CD4-positive, alpha-beta memory T cell (primary cell): ENCODE results near the gene DCST2. TPM values are rescaled to one million over a fixed set of nuclear protein-coding genes. Genes with fewer than 3 reads are reported as not detected.
"Not testable (repeated sequence)": the region's sequence is repeated elsewhere in the genome, so short reads cannot be mapped to it uniquely, and the experiment has no call there.

ENCODE experiments used
- CTCF ChIA-PET: fragments of 350-600 bp; sonication (Branson Sonifier 250); formaldehyde crosslinking; loops from one replicate; lab custom pipeline; 2021; ENCODE audit warnings: inconsistent platforms; ENCODE audit not compliant: partially characterized antibody; lab: Charles Lee
- POLR2A ChIA-PET: fragments of 350-600 bp; sonication (Branson Sonifier 250); formaldehyde crosslinking; loops from one replicate; lab custom pipeline; 2021; ENCODE audit not compliant: partially characterized antibody; lab: Charles Lee
- DNase-seq, 5 donors: peaks; one replicate each; pipeline versions ENCODE4 v3.0.0 to v3.0.0-alpha.2; 2020 to 2022; ENCODE audit warnings: mixed read lengths in 1 of 5
- H3K27ac ChIP-seq: one replicate; pipeline ENCODE4 v1.7.0; 2013; ENCODE audit warnings: low read depth, low read length
- H3K27me3 ChIP-seq: 2 replicates; pipeline ENCODE4 v1.7.0; 2013; ENCODE audit warnings: mild to moderate bottlenecking, low read length, moderate library complexity; ENCODE audit not compliant: insufficient read depth
- H3K36me3 ChIP-seq: 2 replicates; pipeline ENCODE4 v1.7.0; 2013; ENCODE audit warnings: mild to moderate bottlenecking, low read length, moderate library complexity; ENCODE audit not compliant: insufficient read depth
- H3K4me1 ChIP-seq: 2 replicates; pipeline ENCODE4 v1.7.0; 2013; ENCODE audit warnings: mild to moderate bottlenecking, low read length, moderate library complexity; ENCODE audit not compliant: insufficient read depth
- H3K4me3 ChIP-seq, 2 donors: one replicate each; pipeline ENCODE4 v1.7.0; 2013; ENCODE audit warnings: low read length in 2 of 2, mild to moderate bottlenecking in 1 of 2
- H3K9me3 ChIP-seq, 2 donors: one replicate each; pipeline ENCODE4 v1.7.0; 2013; ENCODE audit warnings: low read length in 2 of 2, control low read depth in 1 of 2; ENCODE audit not compliant: control insufficient read depth in 1 of 2
- H3K27ac Mint-ChIP-seq, 7 donors: one replicate each; pipeline ENCODE4 v1.8.0; 2020 to 2021; ENCODE audit warnings: mixed read lengths in 7 of 7, mild to moderate bottlenecking in 6 of 7, inconsistent platforms in 3 of 7, moderate library complexity in 3 of 7
- H3K27me3 Mint-ChIP-seq, 2 donors: one replicate each; pipeline ENCODE4 v1.8.0; 2020 to 2021; ENCODE audit warnings: mixed read lengths in 2 of 2
- H3K36me3 Mint-ChIP-seq, 2 donors: one replicate each; pipeline ENCODE4 v1.8.0; 2020 to 2021; ENCODE audit warnings: mixed read lengths in 2 of 2, inconsistent platforms in 1 of 2, mild to moderate bottlenecking in 1 of 2
- H3K4me1 Mint-ChIP-seq, 4 donors: one replicate each; pipeline ENCODE4 v1.8.0; 2020 to 2021; ENCODE audit warnings: mixed read lengths in 4 of 4, mild to moderate bottlenecking in 1 of 4
- H3K4me3 Mint-ChIP-seq, 8 donors: one replicate each; pipeline ENCODE4 v1.8.0; 2020 to 2021; ENCODE audit warnings: mixed read lengths in 8 of 8, mild to moderate bottlenecking in 7 of 8, moderate library complexity in 6 of 8, inconsistent platforms in 3 of 8
- H3K9me3 Mint-ChIP-seq, 8 donors: one replicate each; pipeline ENCODE4 v1.8.0; 2020 to 2021; ENCODE audit warnings: mixed read lengths in 8 of 8, mild to moderate bottlenecking in 5 of 8, inconsistent platforms in 3 of 8, moderate library complexity in 1 of 8
- intact Hi-C: fragments of 100-400 bp; cut with micrococcal nuclease; formaldehyde crosslinking; loops from one replicate; pipeline ENCODE4 v1.15.1; 2023
- polyA plus RNA-seq, 2 donors: library from polyadenylated mRNA; unstranded; fragments of 300-500 nt; fragmentation: Illumina TruSeq; gene quantifications; one replicate each; pipeline ENCODE4 v1.2.3, GENCODE V29; 2021
- total RNA-seq, 2 experiments: library from RNA; stranded (reverse); gene quantifications; one replicate each; pipeline ENCODE4 v1.2.3, GENCODE V29; 2021

Gene DCST2
- total and polyA plus RNA-seq, 4 experiments from 2014 or later: 4.0 to 4.1 TPM; not detected in 2

GRCh38 chr1:154996966-154997701 lies 36.4 kb downstream of the DCST2 start:
- Mint-ChIP-seq H3K27me3 (no peaks in the 10 kb centered on the region), H3K4me1 (peaks cover 20 to 36% (median 31%) of the 10 kb centered on the region in 4 donors), H3K36me3 (peaks cover 0 to 19% of the 10 kb centered on the region in 2 donors), H3K27ac (peak overlapping the region in 6 of 7 donors; percentile 33 to 90 (median 46)), H3K9me3 (peaks cover 0 to 3% (median 0%) of the 10 kb centered on the region in 8 donors), H3K4me3 (peak overlapping the region in 5 of 8 donors; percentile 21 to 69 (median 42))
- peaks cover 29% of the 10 kb centered on the region for H3K4me1 ChIP-seq
- H3K4me3 ChIP-seq: no peak overlapping the region
- DNase-seq: no peak
- POLR2A ChIA-PET: interaction anchor here (0.5 to 38.9 kb wide), 5 partner anchors 10 to 146 kb away, joined by 3 to 1543 read pairs (median 67); partner anchors contain the start of genes CKS1B, FLAD1, PBXIP1 and PYGO2
- CTCF ChIA-PET: interaction anchor here (1.0 to 16.3 kb wide), 8 partner anchors 9 to 88 kb away, joined by 3 to 381 read pairs (median 5); partner anchors contain the start of genes ADAM15, CKS1B and SHC1
- no peaks in the 10 kb centered on the region for H3K9me3 ChIP-seq
- no peak overlapping the region for H3K27ac ChIP-seq
- no peaks in the 10 kb centered on the region for H3K36me3 ChIP-seq
- no peaks in the 10 kb centered on the region for H3K27me3 ChIP-seq
- intact Hi-C loops: no loop called here

- peaks cover 29% of the 10 kb centered on the region for H3K4me1 ChIP-seq
- H3K9me3 ChIP-seq, H3K4me3 Mint-ChIP-seq, H3K27me3 ChIP-seq, H3K27ac Mint-ChIP-seq, H3K4me3 ChIP-seq, H3K36me3 ChIP-seq, intact Hi-C loops, H3K9me3 Mint-ChIP-seq, H3K27me3 Mint-ChIP-seq, H3K27ac ChIP-seq, DNase-seq: not testable (repeated sequence)
- Mint-ChIP-seq H3K4me1 (peaks cover 20 to 35% (median 29%) of the 10 kb centered on the region in 4 donors), H3K36me3 (peaks cover 0 to 15% of the 10 kb centered on the region in 2 donors)
- ChIA-PET POLR2A (interaction anchor here (0.8 to 38.9 kb wide), 4 partner anchors 9 to 25 kb away, joined by 3 to 1543 read pairs (median 36); partner anchors contain the start of genes CKS1B, FLAD1, PBXIP1 and PYGO2), CTCF (interaction anchor here (0.6 to 16.3 kb wide), 11 partner anchors 12 to 753 kb away, joined by 3 to 381 read pairs (median 3); partner anchors contain the start of genes ADAM15, FLAD1 and PYGO2)
These were observed 38.1 kb downstream of the DCST2 start for GRCh38 chr1:154995301-154995983.

- H3K36me3 Mint-ChIP-seq: peaks cover 4 to 18% of the 10 kb centered on the region in 2 donors
- H3K27ac Mint-ChIP-seq: peak overlapping the region in 2 of 7 donors; percentile 18 to 40
- CTCF ChIA-PET: interaction anchor here (0.6 to 16.3 kb wide), 6 partner anchors 11 to 188 kb away, joined by 3 to 381 read pairs (median 10); partner anchors contain the start of genes ADAM15, FLAD1 and PYGO2
- no peak overlapping the region for H3K4me3 Mint-ChIP-seq
- intact Hi-C loops: no loop called here
- no peaks in the 10 kb centered on the region for H3K9me3 ChIP-seq
- H3K27ac ChIP-seq: no peak overlapping the region
- POLR2A ChIA-PET: interaction anchor here (0.5 to 38.9 kb wide), 5 partner anchors 13 to 861 kb away, joined by 4 to 1543 read pairs (median 10); partner anchors contain the start of genes CKS1B, FLAD1, PBXIP1 and PMVK
- H3K9me3 Mint-ChIP-seq: peaks cover 0 to 3% (median 0%) of the 10 kb centered on the region in 8 donors
- H3K4me1 Mint-ChIP-seq: peaks cover 17 to 31% (median 25%) of the 10 kb centered on the region in 4 donors
- peaks cover 23% of the 10 kb centered on the region for H3K4me1 ChIP-seq
- H3K27me3 ChIP-seq: no peaks in the 10 kb centered on the region
- DNase-seq: no peak
- no peaks in the 10 kb centered on the region for H3K27me3 Mint-ChIP-seq
- H3K4me3 ChIP-seq: no peak overlapping the region
- H3K36me3 ChIP-seq: peaks cover 10% of the 10 kb centered on the region
These were observed 39.0 kb downstream of the DCST2 start for GRCh38 chr1:154994591-154994990.

GRCh38 chr1:154994269-154994587 lies 39.4 kb downstream of the DCST2 start:
- no peak overlapping the region for H3K27ac ChIP-seq
- CTCF ChIA-PET: interaction anchor here (0.9 to 16.3 kb wide), 8 partner anchors 10 to 57 kb away, joined by 3 to 381 read pairs (median 6); partner anchors contain the start of genes ADAM15, FLAD1, PBXIP1 and PYGO2
- peaks cover 8 to 22% of the 10 kb centered on the region in 2 donors for H3K36me3 Mint-ChIP-seq
- no peaks in the 10 kb centered on the region for H3K9me3 ChIP-seq
- no peak overlapping the region for H3K4me3 Mint-ChIP-seq
- intact Hi-C loops: no loop called here
- peak overlapping the region in 2 of 7 donors; percentile 29 to 40 for H3K27ac Mint-ChIP-seq
- H3K27me3 ChIP-seq: no peaks in the 10 kb centered on the region
- H3K9me3 Mint-ChIP-seq: peaks cover 0 to 3% (median 0%) of the 10 kb centered on the region in 8 donors
- H3K4me1 ChIP-seq: peaks cover 25% of the 10 kb centered on the region
- peaks cover 19 to 32% (median 25%) of the 10 kb centered on the region in 4 donors for H3K4me1 Mint-ChIP-seq
- H3K4me3 ChIP-seq: no peak overlapping the region
- POLR2A ChIA-PET: interaction anchor here (0.5 to 38.9 kb wide), 6 partner anchors 8 to 860 kb away, joined by 4 to 1543 read pairs (median 8); partner anchors contain the start of genes CKS1B, FLAD1, PBXIP1 and PMVK
- no peaks in the 10 kb centered on the region for H3K27me3 Mint-ChIP-seq
- no peak for DNase-seq
- H3K36me3 ChIP-seq: peaks cover 12% of the 10 kb centered on the region

GRCh38 chr1:154993572-154994268 lies 39.9 kb downstream of the DCST2 start, which contains the start of gene LENEP:
TSS of gene LENEP (plus strand) at chr1:154993586. CDS start at chr1:154993608, 22 bp downstream.
- Mint-ChIP-seq H3K4me3 (peak within 1 kb of the TSS in 1 of 8 donors; percentile 54), H3K4me1 (peaks cover 19 to 32% (median 25%) of the 10 kb centered on the region in 4 donors), H3K9me3 (peaks cover 0 to 3% (median 0%) of the 10 kb centered on the region in 8 donors), H3K27me3 (no peaks in the 10 kb centered on the region), H3K36me3 (peaks cover 12 to 27% of the 10 kb centered on the region in 2 donors), H3K27ac (peak within 1 kb of the TSS in 3 of 7 donors; percentile 29 to 47 (median 40))
- H3K27ac ChIP-seq: no peak within 1 kb of the TSS
- H3K4me1 ChIP-seq: peaks cover 24% of the 10 kb centered on the region
- intact Hi-C loops: no loop called here
- H3K9me3 ChIP-seq: no peaks in the 10 kb centered on the region
- peaks cover 17% of the 10 kb centered on the region for H3K36me3 ChIP-seq
- DNase-seq: no peak
- H3K4me3 ChIP-seq: no peak within 1 kb of the TSS
- H3K27me3 ChIP-seq: no peaks in the 10 kb centered on the region
- POLR2A ChIA-PET: interaction anchor here (0.6 to 38.9 kb wide), 7 partner anchors 8 to 179 kb away, joined by 3 to 1543 read pairs (median 7); partner anchors contain the start of genes CKS1B, FLAD1, KRTCAP2 and PBXIP1
- CTCF ChIA-PET: interaction anchor here (0.9 to 16.3 kb wide), 10 partner anchors 10 to 59 kb away, joined by 3 to 381 read pairs (median 4); partner anchors contain the start of genes ADAM15, FLAD1, PBXIP1 and PYGO2
